ENCODE results near the gene TRAPPC4.
"Not testable (repeated sequence)": the region's sequence is repeated elsewhere in the genome, so short reads cannot be mapped to it uniquely, and the experiment has no call there.

The TRAPPC4 gene

DNA sequence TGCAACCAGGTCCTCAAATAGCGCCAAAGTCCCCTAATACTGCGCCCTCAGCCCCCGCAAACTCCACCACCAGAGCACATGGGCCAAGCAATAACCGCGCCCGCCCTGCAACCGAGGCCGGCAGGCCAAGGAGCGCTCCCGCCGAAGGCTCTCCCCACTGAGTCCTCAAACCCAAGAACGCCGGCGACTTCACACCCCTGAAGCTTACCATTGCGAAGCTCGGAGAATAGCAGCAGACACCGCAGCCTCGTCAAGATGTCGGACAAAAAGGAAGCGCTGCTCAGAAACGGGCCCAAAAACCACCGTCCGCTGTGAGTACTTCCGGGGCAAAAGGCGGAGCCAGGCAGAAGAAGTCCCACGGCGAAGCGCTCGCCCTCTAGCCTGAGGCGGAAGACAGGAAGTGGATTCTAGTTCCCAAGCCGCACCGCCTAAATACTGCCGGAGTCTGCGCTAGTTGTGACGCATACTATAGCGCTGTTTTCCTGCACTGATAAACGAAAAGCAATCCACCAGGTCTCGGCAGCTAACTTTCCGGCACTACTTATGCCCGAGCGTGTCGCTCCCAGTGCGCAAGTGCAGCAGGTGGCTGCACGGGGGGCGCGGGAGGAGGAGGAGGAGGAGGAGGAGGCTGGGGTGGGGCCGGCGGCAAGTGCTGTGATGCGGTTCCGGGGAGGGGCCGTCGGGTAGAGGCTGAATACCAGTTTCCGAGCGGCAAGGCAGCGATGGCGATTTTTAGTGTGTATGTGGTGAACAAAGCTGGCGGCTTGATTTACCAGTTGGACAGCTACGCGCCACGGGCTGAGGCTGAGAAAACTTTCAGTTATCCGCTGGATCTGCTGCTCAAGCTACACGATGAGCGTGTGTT, at the start of gene TRAPPC4, which contains the start of gene RPS25:
TRAPPC4 (plus strand) TSS at position 693 of the 865 bp plus-strand sequence; CDS start at position 723, 30 bp downstream.
RPS25 (minus strand) TSS at position 270 of the 865 bp plus-strand sequence; CDS start at position 211, 59 bp downstream.
- peak; percentile 97 for DNase-seq

DNA sequence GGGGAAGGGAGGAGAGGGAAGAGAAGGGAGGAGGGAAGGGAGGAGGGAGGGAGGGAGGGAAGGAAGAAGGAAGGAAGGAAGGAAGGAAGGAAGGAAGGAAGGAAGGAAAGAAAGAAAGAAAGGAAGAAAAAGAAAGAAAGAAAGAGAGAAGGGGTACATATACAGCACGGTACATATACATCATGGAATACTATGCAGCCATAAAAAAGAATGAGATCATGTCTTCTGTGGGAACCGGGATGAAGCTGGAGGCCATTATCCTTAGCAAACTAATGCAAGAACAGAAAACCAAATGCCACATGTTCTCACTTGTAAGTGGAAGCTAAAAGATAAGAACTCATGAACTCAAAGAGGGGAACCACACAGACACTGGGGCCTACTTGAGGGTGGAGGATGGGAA, 49.1 kb upstream of the TRAPPC4 start:
- not testable (repeated sequence) for DNase-seq

DNA sequence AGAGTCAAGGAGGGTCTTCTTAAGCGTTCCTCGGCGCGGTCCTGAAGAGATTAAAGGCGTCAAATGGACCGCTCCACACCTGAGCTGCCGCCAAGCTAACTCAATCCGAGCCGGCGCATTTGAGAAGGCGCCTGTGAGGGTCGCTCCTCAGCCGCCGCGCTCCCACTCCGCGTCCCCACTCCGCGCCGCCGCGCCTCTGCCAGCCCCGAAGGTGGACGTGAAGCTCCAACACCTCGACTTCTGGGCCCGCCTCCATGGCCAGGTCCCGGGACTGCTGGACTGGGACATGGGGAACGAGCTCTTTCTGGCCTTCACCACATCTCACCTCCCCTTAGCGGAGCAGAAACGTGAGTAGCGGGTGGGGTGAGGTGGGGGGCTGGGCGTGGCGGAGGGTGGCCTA, 46.9 kb upstream of the TRAPPC4 start, which contains the start of gene FOXR1:
FOXR1 (plus strand) TSS at position 116 of the 400 bp plus-strand sequence; CDS start at position 287, 171 bp downstream.
- DNase-seq: no peak

DNA sequence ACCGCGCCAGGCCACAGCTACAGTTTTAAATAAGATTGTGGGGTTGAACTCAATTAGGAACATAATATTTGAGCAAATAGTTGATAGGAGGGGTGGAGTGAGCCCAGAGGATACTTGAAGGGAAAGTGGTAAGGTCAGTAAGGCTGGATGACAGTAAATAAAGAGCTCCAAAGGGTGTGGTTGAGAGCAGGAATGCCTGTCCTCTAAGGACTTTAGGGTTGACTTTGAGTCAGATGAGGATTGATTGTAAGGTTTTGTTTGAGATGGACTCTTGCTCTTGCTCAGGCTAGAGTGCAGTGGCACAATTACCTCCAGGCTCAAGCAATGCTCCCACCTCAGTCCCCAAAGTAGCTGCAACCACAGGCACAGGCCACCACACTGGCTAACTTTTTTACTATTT, 44.6 kb upstream of the TRAPPC4 start:
- DNase-seq: no peak

- no peak for DNase-seq
Measured at GRCh38 chr11:118975771-118976709, 42.5 kb upstream of the TRAPPC4 start.

GRCh38 chr11:118979434-118979833, 39.1 kb upstream of the TRAPPC4 start:
- no peak for DNase-seq

GRCh38 chr11:118980191-118980881, 38.2 kb upstream of the TRAPPC4 start:
- DNase-seq: peak; percentile 50

DNA sequence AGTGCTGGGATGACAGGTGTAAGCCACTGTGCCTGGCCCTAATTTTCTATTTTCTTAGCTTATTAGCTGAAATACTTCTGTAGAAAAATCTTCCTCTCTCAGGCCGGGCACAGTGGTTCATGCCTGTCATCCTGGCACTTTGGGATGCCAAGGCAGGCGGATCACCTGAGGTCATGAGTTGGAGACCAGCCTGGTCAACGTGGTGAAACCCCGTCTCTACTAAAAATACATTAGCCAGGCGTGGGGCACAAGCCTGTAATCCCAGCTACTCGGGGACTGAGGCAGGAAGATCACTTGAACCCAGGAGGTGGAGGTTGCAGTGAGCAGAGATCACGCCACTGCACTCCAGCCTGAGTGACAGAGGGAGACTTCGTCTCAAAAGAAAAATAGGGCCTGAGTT, 34.2 kb upstream of the TRAPPC4 start:
- not testable (repeated sequence) for DNase-seq

- DNase-seq: no peak
Measured at GRCh38 chr11:118984825-118985224, 33.7 kb upstream of the TRAPPC4 start.

- no peak for DNase-seq
Measured at GRCh38 chr11:118988280-118988679, 30.3 kb upstream of the TRAPPC4 start.

DNA sequence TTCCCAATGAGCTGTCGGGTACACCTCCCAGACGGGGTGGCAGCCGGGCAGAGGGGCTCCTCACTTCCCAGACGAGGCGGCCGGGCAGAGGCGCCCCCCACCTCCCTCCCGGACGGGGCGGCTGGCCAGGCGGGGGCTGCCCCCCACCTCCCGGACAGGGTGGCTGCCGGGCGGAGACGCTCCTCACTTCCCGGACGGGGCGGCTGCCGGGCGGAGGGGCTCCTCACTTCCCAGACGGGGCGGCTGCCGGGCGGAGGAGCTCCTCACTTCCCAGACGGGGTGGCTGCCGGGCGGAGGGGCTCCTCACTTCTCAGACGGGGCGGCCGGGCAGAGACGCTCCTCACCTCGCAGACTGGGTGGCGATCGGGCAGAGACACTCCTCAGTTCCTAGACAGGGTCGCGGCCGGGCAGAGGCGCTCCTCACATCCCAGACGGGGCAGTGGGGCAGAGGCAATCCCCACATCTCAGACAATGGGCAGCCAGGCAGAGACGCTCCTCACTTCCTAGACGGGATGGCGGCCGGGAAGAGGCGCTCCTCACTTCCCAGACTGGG, 27.0 kb upstream of the TRAPPC4 start:
- not testable (repeated sequence) for DNase-seq

- peak; percentile 63 for DNase-seq
Measured at GRCh38 chr11:118996926-118997626, 21.5 kb upstream of the TRAPPC4 start.

DNA sequence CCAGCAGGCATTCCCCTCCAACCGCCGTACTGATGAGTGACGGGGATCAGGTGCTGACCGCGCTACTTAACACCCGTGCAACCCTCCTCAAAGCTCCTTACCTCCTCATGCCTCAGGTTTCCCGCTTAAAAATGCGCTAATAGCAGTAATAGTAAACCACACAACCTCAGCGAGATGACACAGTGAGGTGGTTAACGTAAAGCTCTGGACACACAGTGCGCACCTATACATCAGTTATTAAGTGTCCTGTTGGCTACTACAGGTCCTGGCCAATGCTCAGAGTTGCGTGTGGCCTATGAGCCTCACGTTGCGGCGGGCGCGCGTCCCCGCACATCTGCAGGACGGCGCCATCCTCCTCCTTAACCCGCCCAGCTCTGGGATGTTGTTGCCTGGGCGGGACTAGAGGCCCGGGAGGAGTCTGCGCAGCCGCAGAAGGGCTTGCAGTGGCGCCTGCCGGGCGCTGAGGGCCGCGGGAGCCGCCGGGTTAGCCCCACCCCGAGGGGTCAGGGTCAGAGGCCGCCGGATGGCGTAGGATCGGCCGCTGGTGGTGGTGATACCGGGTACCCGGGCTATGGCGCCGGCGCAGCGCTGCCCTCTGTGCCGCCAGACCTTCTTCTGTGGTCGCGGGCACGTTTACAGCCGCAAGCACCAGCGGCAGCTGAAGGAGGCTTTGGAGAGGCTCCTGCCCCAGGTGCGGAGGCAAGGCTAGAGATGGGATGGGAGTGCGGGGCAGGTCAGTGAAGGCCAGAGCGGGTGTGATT, 20.8 kb upstream of the TRAPPC4 start, which contains the start of gene CENATAC:
CENATAC (plus strand) TSS at position 512 of the 761 bp plus-strand sequence; CDS start at position 572, 60 bp downstream.
- peak; percentile 96 for DNase-seq

DNA sequence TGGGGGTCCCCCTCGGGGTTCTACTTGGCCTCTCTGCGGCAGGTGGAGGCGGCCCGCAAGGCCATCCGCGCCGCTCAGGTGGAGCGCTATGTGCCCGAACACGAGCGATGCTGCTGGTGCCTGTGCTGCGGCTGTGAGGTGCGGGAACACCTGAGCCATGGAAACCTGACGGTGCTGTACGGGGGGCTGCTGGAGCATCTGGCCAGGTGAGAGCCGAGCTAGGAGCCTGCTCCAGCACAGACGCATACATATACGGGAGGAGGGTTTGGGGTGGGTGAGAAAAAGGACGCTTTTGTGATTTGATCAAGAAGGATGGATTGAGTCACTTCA, 20.2 kb upstream of the TRAPPC4 start:
- DNase-seq: no peak

- no peak for DNase-seq
Measured at GRCh38 chr11:118998822-118999221, 19.7 kb upstream of the TRAPPC4 start.

- DNase-seq: no peak
Measured at GRCh38 chr11:119000906-119001305, 17.7 kb upstream of the TRAPPC4 start.

- DNase-seq: peak; percentile 37
Measured at GRCh38 chr11:119006656-119007055, 11.9 kb upstream of the TRAPPC4 start.

- no peak for DNase-seq
Measured at GRCh38 chr11:119011476-119012053, 7.0 kb upstream of the TRAPPC4 start.

GRCh38 chr11:119012629-119013170, 5.9 kb upstream of the TRAPPC4 start:
- DNase-seq: no peak

All from inflammatory macrophage treated with lipopolysaccharide for 4 hours (primary cell).